H1 (cell line): ENCODE measurements around the gene MRPL28. TPM values are rescaled to one million over a fixed set of nuclear protein-coding genes. Genes with fewer than 3 reads are reported as not detected.
A peak's percentile ranks its signal among the peaks of the same experiment; 100 is the strongest.

Source experiments
- E2F6 ChIP-seq: IDR thresholded peaks from 2 replicates; pipeline ENCODE4 v1.6.1; 2012; ENCODE audit warnings: inconsistent platforms
- YY1 ChIP-seq: IDR thresholded peaks from 2 replicates; pipeline ENCODE4 v1.6.1; 2011; ENCODE audit warnings: low read depth, mild to moderate bottlenecking, low read length
- polyA plus RNA-seq, 7 experiments: library from polyadenylated mRNA; depleted of rRNA in 3 of 7; stranded (reverse) in 5 of 7; unstranded in 2 of 7; fragments of >200 nt in 5 of 7; fragments of 200-250 nt in 2 of 7; gene quantifications; 1 replicate in 5 of 7; 2 replicates in 1 of 7; 4 replicates in 1 of 7; pipeline versions ENCODE4 v1.2.1 to v1.2.3, GENCODE V29; 2011 to 2013; ENCODE audit warnings: missing spikeins in 2 of 7, mixed read lengths in 2 of 7
- total RNA-seq: library from RNA; stranded (reverse); fragmentation: NEBNext Ultra II Directional; extraction: Animal tissue kit (Norgen Biotek cat#: 25700); gene quantifications from 2 replicates; pipeline ENCODE4 v1.2.1, GENCODE V29; 2021
- TF ChIP-seq, protein P1 (sequence below), 3 experiments: IDR thresholded peaks; 1 replicate in 2 of 3; 2 replicates in 1 of 3; pipeline versions ENCODE4 v1.5.1 to v1.6.1; 2011; ENCODE audit warnings: low read length in 3 of 3, mild to moderate bottlenecking in 3 of 3, inconsistent platforms in 2 of 3, low read depth in 1 of 3, moderate library complexity in 1 of 3; ENCODE audit not compliant: insufficient read depth in 1 of 3; ENCODE audit errors: control extremely low read depth in 1 of 3

The MRPL28 gene
- total and polyA plus RNA-seq, 2 of the 8 experiments (the other 6 are each of a cell fraction or from before 2014, with no cell fraction given), result 88.9 to 188 TPM

DNA sequence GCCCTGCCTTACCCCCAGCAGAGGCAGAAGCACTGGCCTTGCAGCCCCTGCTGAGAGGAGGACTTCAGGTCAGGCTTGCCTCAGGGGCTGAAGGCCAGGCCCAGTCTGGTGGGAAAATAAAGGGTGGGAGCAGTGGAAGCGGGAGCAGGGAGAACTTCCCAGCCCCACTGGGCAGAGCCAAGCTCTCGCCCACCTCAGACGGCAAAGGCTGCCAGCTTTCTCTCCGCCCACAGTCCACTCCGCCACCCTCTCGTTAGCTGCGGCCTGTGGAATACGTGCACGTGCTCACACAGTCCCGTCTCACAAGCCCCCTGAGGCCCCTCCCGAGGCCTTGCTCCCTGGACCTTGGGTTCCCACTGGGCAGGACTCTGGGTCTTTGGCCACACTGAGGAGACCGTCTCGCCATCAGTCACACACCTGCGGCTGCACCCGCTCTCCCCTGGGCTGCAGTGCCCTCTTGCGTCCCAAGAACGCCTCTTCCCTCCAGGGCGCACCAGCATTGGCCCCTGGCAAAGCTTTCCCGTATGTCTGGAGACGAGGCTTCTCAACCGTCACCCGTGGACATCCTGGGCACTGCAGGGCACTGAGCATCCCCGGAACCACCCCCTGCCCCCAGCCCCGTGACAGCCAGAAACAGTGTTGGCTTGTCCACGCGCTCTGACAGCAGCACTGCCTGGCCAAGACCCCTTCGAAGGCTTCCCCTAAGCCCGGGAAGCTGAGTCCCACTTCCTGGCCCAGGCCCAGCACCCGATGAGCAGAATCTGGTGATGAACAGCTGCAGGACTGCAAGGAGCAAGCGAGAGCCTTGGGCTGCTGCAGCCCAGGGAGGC, 8.3 kb downstream of the MRPL28 start (continued):
- TF ChIP-seq E2F6, result no peak
- TF ChIP-seq YY1, result 0 out of 2 replicates have a peak, but pooled peaks have one; percentile 51
- TF ChIP-seq, protein P1, sequence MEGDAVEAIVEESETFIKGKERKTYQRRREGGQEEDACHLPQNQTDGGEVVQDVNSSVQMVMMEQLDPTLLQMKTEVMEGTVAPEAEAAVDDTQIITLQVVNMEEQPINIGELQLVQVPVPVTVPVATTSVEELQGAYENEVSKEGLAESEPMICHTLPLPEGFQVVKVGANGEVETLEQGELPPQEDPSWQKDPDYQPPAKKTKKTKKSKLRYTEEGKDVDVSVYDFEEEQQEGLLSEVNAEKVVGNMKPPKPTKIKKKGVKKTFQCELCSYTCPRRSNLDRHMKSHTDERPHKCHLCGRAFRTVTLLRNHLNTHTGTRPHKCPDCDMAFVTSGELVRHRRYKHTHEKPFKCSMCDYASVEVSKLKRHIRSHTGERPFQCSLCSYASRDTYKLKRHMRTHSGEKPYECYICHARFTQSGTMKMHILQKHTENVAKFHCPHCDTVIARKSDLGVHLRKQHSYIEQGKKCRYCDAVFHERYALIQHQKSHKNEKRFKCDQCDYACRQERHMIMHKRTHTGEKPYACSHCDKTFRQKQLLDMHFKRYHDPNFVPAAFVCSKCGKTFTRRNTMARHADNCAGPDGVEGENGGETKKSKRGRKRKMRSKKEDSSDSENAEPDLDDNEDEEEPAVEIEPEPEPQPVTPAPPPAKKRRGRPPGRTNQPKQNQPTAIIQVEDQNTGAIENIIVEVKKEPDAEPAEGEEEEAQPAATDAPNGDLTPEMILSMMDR (IDR thresholded peaks at IDR 0.05; ENCODE audit: control extremely low read depth in 1 of 3, insufficient read depth in 1 of 3, low read depth in 1 of 3, low read length in 3 of 3), result peak; percentile 91 to 96 (median 92)
